Femur (tissue), 1 donor: ENCODE results near the gene CCR8.

Source experiments
- DNase-seq: peaks from one replicate; pipeline ENCODE4 v3.0.0-alpha.2; 2017

CCR8 gene, protein sequence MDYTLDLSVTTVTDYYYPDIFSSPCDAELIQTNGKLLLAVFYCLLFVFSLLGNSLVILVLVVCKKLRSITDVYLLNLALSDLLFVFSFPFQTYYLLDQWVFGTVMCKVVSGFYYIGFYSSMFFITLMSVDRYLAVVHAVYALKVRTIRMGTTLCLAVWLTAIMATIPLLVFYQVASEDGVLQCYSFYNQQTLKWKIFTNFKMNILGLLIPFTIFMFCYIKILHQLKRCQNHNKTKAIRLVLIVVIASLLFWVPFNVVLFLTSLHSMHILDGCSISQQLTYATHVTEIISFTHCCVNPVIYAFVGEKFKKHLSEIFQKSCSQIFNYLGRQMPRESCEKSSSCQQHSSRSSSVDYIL

DNA sequence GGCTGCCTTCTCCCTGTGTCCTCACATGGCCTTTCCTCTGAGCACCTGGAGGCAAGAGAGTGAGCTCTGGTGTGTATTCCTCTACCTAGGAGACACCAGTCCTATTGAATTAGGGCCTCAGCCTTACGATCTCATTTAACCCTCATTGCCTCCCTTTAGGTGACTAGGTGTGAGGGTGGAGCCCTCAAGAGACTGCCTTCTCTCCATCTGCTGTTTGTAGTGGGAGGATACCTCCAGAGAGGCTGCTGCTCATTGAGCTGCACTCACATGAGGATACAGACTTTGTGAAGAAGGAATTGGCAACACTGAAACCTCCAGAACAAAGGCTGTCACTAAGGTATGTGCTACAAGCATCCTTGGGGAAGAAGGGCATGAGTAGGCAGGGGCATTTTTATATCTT is at the start of gene CCR8:
CCR8 (plus strand) TSS at position 217 of the 400 bp plus-strand sequence. CDS start 2,623 bp downstream, outside the sequence.
- no peak for DNase-seq

DNA sequence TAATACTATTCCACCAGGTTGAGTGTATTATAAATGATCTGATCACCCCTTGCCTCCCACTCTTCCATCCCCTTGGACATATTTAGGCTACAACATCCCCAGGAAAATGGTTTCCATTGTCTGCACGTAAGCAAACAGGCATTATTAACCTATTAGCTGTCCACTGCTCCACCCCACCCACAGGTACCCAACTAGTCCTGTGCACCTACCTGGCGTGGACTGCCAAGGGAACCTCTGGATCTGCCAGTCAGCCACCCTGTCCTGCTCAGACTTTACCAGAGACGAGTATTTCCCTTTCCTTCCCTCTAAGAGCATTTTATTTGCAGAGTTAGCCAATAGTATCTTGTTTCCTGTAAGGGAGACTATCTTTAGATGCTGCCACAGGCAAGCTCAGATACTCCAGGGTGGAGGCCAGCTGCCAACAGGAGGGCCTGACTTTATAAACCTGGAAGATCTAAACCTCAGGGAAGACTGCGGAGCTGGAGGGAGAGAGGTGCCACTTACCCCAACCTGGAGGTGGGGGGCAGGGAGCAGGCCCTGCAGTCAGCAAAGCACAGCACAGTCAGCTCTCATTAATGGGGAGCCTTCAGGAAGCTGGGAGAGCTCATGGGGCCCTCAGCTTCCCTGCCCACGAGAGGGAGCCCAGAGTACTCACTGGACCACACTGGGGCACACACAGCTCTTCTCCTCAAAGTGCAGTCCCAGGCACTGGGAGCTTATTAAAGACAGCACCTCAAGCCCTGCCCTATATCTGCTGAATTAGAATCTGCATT is 49.6 kb upstream of the CCR8 start, which contains the start of gene CX3CR1:
CX3CR1 (minus strand) TSS at position 292 of the 773 bp plus-strand sequence. CDS start 13,527 bp downstream, outside the sequence.
- no peak for DNase-seq

DNA sequence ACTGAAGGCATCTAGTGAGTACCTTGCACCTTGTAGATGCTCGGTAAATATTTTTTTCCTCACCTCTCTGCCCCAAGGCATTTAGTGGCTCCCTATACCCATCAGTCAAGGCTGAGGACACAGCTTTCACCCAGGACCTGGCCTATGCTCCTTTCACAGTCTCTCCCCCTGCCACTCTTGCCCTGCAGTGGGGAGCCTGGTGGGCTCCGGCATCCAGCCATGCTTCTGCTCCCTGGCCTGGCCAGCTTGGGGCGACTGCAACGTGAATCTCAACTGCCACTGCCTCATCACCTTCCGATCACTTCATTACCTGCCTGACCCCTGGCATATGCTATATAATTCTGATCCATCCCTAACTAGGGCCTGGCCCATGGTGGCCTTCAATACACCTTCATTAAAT is 48.9 kb upstream of the CCR8 start:
- DNase-seq = no peak

DNA sequence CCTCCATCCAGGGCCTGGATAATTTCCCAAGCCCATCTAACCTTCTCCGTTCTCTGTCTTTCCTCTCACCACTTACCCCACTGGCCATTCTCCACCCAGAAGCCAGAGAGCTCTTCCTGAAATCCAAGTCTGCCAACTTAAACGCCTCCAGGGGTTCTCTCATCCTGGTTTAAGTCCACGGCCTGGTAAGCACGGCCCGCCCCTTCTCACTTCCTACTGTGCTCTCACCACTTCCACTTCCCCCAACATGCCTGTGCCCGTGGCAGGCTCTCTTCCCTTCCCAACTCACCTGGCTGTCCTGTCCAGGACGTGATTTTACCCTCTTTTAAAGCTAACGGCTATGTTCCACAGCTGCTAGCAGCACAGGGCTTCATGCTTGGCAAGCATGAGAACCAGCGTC is 48.0 kb upstream of the CCR8 start:
- DNase-seq = no peak

DNA sequence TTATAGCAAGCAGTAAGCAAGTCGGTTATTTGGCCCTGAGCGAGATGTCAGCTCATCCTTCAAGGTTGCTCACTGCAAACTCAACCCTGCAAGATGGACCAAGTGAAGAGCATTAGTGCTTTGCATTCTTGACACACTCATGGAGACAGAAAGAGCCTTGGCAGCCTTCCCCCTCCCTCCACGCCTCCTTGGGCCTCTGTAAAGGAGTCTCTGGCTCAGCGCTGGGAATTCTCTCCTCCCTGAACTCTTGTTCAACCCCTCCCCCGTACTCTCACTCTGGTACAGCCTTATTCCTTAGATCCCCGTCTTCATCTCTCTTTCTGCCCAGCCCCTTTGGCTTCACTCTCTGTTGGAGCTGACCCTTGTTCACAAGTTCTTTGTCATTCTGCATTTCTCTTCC is 47.5 kb upstream of the CCR8 start:
- DNase-seq = no peak

DNA sequence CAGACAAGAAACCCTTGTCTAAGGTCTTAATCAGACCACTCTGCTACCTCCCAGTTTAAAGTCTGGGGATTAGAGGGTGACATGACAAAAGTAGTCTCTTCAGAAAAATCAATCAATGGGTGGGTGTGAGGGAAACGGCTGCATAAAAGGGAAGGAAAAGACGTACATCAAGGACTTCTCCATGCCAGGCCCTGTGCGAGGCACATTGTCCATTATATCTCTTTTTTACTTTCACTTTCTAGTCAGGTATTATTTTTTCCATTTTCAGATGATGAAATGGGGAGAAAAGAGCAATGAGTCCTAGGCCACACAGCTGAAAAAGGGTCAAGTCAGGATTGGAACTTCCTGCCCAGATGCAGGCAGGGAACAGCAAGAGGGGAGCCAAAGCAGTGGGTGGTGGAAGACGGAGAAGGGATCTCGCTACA is 45.0 kb upstream of the CCR8 start:
- no peak for DNase-seq

DNA sequence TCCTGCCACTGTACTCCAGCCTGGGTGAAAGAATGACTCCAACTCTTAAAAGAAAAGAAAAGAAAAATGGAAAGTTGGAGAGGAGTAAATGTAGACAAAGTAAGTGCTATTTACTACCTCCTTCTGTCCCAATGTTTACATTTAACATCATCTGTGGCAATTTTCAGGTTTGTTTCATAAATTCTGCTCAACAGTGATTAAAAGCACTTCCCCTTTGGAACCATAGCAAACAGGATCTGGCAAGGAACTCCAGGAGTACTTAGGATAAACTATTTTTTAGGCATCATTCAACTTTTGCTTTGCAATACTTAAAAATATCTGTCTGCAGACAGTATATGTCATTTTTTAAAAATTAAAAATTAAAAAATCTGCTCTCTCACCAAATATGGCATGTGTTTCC is 44.2 kb upstream of the CCR8 start:
- no peak for DNase-seq

DNA sequence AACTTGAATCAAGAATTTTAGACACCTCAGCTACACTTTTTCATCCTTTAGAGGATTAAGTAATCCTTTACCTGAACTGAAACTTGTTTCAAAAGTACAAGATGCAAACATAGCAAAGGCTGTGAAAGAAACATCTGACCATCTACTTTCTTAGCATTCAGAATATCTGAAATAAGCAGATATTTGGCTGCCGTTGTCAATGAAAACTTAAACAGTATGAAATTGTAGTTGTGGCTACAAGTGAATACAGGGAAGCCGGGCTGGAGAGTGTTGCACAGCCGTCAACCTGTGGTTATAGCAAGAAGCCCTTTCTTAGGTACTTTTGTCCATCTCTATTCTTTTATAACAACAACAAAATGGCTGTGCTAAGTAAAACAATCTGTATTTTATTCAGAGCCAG is 42.7 kb upstream of the CCR8 start:
- no peak for DNase-seq

DNA sequence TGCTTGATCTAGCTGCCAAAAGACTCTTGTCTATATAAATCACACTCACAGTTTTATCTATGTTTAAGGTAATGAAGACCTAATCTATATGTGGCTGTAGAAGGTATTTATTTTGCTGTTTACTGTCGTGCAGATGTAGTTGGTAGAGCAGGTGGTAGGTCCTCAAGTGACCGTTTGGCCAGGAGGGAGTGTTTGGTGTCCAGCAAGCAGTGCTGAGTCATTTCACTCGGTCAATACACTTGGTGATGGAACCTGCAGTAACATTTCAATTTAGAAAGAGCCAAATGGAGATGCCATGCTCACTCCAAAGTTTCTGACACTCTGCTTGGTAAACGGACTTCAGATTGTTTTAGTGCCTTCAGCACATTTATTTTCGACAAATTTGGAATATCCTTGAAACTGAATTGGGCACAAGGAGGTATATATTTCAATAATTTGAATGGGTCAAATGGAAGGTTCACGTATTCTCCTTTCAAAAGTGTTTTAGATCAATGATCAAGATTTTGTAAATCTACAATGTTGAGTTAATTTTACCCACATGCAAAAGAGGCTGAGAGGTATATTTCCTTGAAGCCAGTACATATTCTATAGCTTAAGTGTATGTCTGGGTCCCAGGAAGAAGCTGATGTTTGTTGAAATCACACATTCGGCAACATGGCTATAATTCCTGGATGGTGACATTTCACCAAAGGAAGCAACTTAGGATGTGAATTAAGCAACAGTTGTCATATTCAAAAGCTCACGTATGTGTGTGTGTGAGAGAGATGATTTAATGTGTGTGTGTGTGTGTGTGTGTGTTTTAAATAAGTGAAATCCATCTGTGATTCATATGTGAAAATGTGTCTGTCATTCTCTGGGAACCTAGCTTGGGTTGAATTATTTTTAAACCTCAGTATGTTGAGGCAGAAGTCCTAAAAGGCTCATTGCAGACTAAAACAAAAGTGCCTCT is 42.0 kb upstream of the CCR8 start:
- DNase-seq = no peak

DNA sequence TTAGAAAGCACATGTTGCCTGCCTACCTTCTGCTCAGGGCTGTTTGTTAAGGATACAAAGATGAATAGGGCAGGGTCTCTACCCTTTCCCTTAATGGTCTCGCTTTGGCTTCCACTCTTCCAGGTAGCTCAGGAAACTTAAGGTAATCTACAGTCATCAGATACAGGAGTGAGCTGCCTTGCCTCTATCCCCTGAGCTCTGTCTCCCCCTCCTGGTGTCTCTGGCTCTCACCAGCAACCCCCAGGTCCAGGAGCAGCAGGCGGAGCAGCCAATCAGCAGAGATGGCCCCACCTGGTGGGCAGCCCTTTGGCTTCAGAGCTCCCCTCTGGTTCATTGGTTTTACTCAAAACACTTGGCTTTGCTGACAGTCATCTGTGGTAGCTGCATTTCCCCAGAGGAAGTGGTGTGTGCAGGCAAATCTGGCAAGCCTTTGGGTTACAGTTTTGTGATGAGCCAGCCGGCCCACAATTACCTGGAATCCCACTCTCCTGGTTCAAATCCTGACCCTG is 41.2 kb upstream of the CCR8 start:
- DNase-seq = peak; percentile 87

DNA sequence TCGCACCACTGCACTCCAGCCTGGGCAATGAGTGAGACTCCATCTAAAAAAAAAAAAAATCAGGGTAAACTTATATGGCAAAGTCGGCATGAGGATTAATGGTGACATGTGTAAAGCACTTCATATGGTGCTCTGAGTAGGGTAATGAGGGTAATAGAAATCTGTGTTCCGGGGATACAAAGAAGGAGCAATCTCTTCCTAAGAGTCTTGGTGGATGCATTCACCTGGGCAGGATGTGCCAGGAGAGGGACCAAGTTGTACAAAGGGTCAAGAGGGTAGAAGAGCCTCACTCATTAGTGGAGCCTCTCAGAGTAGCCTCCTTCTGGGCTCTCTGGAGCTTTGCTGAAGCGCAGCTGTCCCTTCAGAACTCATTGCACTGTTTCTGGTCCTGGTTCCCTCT is 40.4 kb upstream of the CCR8 start:
- DNase-seq = no peak

DNA sequence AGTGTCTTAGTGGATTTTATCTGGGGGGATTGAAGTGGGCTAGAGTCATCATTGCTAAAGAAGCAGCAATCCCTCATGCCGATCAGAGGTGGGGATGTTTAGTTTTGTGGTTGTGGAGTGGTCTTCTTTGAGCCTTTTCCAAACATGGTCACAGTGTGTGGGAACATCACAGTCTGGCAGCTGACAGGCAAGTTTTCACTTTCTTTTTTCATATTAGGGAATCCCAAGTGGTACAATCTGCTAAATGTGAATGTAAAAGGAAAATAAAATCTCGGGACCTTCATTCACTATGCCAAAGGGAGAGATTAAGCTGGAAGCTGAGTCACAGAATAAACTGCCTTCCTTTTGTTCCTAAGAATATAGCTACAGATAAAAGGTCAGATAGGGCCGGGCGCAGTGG is 39.3 kb upstream of the CCR8 start:
- DNase-seq = no peak

DNA sequence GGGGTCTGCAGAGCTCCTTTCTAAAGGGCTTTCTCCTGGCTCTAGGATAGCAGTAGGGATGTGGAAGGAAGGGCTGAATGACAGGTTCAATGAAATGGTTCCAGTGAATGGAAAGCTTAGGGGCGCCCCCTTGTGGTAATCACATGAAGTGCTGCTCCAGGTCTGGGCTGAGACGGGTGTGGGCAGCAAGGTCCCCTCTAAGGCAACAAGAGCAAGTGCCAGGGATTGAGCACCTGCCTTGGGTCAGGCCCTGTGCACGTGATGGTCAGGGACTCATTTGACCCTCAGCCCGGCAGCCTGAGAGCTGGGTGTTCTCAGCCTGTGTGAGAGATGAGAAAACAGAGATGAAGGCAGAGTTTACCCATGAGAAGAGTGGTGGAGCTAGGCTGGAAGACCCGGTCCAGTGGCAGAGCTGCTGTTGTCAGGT is 37.6 kb upstream of the CCR8 start:
- DNase-seq = peak; percentile 70

DNA sequence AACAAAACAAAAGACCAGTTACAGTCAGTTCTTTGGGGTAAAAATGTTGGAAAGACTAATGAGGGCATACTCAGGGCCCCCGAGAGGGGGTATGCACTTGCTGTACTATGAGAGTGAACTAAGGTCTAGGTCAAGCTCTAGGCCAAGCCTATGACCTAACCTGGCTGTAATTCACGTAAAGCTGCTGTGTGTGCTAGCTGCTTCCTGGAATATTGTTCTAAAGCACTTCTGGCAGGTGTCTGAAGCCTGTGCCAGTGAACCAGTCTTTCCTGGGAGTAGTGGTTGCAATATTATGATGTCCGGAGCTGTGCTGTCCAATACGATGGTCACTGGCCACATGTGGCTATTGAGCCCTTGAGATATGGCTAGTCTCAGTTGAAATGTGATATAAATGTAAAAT is 36.5 kb upstream of the CCR8 start:
- no peak for DNase-seq

DNA sequence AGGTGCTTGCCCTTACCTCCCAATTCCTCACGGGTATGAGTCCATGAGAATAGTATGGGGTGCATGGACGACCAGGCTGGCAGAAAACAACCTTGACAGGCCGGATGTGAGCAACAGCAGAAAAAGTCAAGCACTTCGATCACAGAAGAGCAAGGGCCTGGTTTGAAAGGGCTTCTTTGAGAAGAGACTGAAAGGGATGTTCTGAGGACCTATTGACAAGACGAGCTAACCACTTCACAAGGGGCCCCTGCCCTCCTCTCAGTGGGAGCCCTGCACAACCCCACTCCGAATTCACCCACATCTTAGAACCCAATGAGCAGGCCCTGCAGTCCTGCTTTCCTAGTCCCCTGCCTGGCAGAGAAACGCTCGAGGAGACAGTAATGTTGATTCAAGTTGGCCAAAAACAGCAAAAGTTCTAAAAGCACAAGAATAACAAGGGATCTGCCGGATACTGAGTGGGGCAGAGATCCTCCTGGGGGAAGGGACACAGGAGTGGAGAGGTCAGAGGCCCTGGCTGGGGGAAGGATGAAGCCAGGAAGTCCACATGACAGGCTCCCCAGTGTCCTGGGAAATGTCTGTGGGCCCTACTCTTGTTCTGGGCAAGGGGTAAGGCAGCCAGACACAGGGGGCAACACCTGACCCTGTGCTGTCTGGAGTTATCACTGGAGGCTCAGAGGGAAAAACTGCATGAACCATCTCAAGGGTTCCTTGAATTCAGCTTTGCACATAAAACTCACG is 34.9 kb upstream of the CCR8 start:
- no peak for DNase-seq

DNA sequence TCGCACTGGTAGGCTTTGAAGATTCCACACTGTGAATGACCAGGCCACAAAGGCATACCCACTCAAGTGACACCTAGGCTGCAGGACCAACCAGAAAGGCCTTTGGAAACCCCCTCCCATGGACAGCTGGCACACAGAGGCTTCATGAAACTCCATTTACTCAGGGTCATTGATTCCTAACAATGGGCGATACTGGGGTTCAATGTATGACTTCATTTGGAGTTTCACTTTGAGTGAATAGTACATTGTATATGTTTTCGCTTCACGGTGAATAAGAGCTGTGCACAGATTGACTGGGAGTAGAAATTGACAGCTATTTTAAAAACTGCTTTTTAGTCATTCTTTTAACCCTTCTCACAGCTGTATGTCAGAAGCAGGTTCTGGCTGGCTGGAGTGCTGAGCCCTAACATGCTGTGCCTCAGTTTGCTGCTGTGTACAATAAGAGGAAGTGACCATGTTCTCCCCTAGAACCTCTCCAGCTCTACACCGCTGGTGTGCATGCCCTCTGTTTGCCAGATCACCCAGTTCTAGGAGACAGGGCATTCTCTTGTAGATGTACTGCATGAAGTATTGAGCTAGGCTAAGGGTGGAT is 34.2 kb upstream of the CCR8 start:
- DNase-seq = no peak

DNA sequence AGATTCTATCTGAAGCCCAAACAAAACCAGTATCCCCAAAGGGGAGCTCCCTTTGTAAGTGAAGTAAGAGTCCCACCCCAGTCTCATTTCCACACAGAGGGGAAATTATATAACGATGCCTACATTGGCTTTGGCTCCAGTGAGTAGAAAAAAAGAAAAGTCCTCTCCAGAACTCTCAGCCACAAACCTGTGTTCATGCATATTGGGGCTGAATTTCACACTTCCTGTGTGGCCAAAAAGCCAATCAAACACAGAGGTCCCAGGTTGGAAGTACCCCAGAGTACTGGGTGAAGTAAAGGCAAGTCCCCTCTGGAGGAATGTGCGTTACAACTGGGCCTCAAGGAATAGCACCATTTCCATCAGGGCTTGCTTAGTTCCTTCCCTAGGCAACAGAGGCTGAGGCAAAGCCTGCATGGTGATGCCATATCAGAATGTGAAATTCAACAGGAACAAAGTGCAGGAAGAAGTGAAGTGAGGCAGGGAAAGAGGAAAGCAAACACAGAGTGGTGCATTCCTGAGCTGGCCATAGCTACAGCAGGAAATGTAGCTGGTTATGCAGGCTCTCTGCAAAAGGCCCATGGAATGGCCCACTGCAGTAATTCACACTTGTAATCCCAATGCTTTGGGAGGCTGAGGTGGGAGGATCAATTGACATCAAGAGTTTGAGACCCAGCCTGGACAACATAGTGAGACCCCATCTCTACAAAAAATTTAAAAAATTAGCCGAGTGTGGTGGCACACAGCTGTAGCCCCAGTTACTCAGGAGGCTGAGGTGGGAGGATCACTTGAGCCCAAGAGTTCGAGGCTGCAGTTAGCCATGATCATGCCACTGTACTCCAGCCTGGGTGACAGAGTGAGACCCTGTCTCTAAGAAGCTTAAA is 33.1 kb upstream of the CCR8 start:
- DNase-seq = no peak

DNA sequence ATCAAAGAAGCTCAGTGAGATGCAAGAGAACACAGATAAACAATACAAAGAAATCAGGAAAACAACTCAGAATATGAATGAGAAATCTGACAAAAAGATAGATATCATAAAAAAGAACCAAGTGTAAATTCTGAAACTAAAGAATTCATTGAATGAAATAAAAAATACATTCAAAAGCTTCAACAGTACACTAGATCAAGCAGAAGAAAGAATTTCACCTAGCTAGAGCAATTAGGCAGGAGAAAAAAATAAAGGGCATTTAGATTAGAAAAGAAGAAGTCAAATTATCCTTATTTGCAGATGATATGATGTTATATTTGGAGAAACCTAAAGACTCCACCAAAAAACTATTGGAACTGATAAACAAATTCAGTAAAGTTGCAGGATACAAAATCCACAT is 30.2 kb upstream of the CCR8 start:
- DNase-seq = no peak

DNA sequence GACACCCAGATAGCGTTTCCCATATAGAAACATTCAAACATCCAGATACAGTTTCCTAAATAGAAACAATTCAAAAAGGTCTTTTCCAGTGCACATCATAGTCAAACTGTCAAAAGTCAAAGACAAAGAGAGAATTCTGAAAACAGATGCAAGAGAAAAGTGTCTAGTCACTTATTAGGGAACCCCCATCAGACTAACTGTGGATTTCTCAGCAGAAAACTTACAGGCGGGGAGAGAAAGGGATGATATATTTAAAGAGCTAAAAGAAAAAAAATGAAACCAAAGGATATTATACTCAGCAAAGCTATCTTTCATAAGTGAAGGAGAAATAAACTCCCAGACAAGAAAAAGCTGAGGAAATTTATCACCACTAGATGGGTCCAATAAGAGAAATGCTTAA is 27.3 kb upstream of the CCR8 start:
- no peak for DNase-seq

DNA sequence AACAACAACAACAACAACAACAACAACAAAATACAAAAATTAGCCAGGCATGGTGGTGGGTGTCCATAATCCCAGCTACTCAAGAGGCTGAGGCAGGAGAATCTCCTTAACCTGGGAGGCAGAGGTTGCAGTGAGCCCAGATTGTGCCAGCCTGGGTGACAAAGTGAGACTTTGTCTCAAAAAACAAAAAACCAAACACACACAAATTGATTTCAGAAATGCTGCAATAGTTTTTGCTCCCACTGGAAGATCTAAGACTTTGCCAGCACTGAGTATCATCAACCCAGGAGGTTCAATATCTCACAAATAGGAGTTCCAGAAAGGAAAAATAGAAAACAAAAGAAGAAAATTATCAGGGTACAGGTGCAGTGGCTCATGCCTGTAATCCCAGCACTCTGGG is 16.2 kb upstream of the CCR8 start:
- DNase-seq = no peak

DNA sequence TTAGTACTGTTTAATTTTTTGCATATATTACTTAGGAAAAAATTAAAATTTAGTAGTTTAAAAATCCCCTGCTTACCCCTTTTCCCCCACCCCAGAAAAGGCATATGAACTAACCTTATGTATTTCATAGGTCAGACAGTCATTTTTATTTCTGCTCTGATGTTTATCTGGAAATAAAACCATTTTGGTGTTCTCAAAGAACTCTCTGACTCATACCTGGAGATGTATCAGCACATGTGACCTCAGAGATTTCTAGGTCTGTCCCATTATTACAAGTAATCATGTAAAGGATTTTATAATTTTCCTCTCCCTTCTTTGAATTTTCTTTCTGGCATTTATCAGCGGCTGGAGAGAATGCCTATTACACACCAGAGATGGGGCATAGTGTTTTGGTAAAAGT is 14.1 kb upstream of the CCR8 start:
- no peak for DNase-seq
